Gastroesophageal sphincter (tissue), 4 donors: ENCODE results near the gene ASIC1. TPM values are rescaled to one million over a fixed set of nuclear protein-coding genes. Genes with fewer than 3 reads are reported as not detected.
"Not testable (repeated sequence)": the region's sequence is repeated elsewhere in the genome, so short reads cannot be mapped to it uniquely, and the experiment has no call there.

ENCODE experiments used
- ATAC-seq: fragments of 150-250 bp; one replicate; pipeline ENCODE4 v1.9.1; 2016; ENCODE audit warnings: mild to moderate bottlenecking, moderate library complexity
- H3K27ac ChIP-seq, 4 donors: fragments of 200-600 bp; sonication (generic) in 3 of 4; 1 replicate in 3 of 4; 2 replicates in 1 of 4; pipeline ENCODE4 v1.5.1; 2016 to 2019
- H3K27me3 ChIP-seq: fragments of 200-600 bp; sonication (generic); one replicate; pipeline ENCODE4 v1.5.1; 2019
- H3K36me3 ChIP-seq, 2 donors: fragments of 200-600 bp; sonication (generic); one replicate each; pipeline ENCODE4 v1.5.1; 2019; ENCODE audit warnings: control low read depth in 1 of 2
- H3K4me1 ChIP-seq, 3 donors: fragments of 200-600 bp; sonication (generic); 1 replicate in 2 of 3; 2 replicates in 1 of 3; pipeline ENCODE4 v1.5.1; 2016 to 2019; ENCODE audit warnings: control low read depth in 2 of 3
- H3K4me3 ChIP-seq, 2 donors: fragments of 200-600 bp; sonication (generic); one replicate each; pipeline ENCODE4 v1.5.1; 2019; ENCODE audit warnings: mild to moderate bottlenecking in 1 of 2, moderate library complexity in 1 of 2
- H3K9me3 ChIP-seq, 3 donors: fragments of 200-600 bp; sonication (generic); one replicate each; pipeline ENCODE4 v1.5.1; 2017 to 2019; ENCODE audit warnings: control low read depth in 2 of 3
- CTCF ChIP-seq, 4 experiments: fragments of 200-600 bp in 2 of 4; fragments of 450-650 bp in 2 of 4; sonication (generic) in 1 of 4; IDR thresholded peaks; one replicate each; pipeline ENCODE4 v1.5.1; 2017 to 2019; ENCODE audit warnings: antibody characterized with exemption in 4 of 4, mild to moderate bottlenecking in 2 of 4, moderate library complexity in 2 of 4
- EP300 ChIP-seq: sonication (generic); formaldehyde crosslinking; IDR thresholded peaks from one replicate; pipeline ENCODE4 v1.6.1; 2017; ENCODE audit warnings: antibody characterized with exemption, mild to moderate bottlenecking
- POLR2A ChIP-seq, 2 donors: fragments of 450-650 bp; IDR thresholded peaks; one replicate each; pipeline ENCODE4 v1.6.1; 2017; ENCODE audit warnings: antibody characterized with exemption in 2 of 2, mild to moderate bottlenecking in 2 of 2, moderate library complexity in 1 of 2
- POLR2AphosphoS5 ChIP-seq: sonication (generic); formaldehyde crosslinking; IDR thresholded peaks from one replicate; pipeline ENCODE4 v1.6.1; 2017; ENCODE audit warnings: antibody characterized with exemption
- WGBS, 2 donors: methylation state at CpG; one replicate each; pipeline ENCODE4 v1.1.5; 2018; ENCODE audit warnings: low coverage in 1 of 2; 5-methylcytosine and 5-hydroxymethylcytosine counted together
- total RNA-seq, 4 donors: library from RNA; depleted of rRNA; stranded (reverse); fragments of >200 nt; gene quantifications; one replicate each; pipeline ENCODE4 v1.1.0, GENCODE V29; 2016

The ASIC1 gene
- total RNA-seq, 4 donors from 2014 or later, result 0.82 to 4.9 (median 3.1) TPM

DNA sequence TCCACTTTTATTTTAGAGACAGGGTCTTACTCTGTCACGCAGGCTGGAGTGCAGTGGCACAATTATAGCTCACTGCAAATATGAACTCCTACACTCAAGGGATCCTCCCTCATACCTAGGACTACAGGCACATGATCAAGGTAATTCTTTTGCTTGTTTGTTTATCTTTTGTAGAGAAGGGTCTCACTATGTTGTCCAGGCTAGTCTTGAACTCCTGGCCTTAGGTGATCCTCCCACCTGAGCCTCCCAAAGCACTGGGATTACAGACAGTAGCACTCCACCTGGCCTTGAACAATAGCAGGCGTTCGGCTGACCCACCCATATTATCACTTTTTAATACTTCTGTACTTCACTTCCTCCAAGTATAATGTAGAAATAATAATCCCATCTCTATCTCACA is 30.7 kb upstream of the ASIC1 start:
- Histone ChIP-seq H3K4me3 (no peak overlapping the region), H3K9me3 (no peaks in the 10 kb centered on the region), H3K27ac (no peak overlapping the region), H3K36me3 (no peaks in the 10 kb centered on the region), H3K27me3 (peaks cover 5% of the 10 kb centered on the region), H3K4me1 (peaks cover 0 to 14% (median 3%) of the 10 kb centered on the region in 3 donors)
- ATAC-seq, result no peak
- WGBS, 2 donors, result 80 to 100% methylated on average over 1 to 3 of the region's 3 CpGs
- no peak for TF ChIP-seq POLR2A (IDR thresholded peaks at IDR 0.05)
- TF ChIP-seq EP300, result no peak
- TF ChIP-seq POLR2AphosphoS5, result no peak
- no peak for TF ChIP-seq CTCF (IDR thresholded peaks at IDR 0.05)

GRCh38 chr12:50030449-50030848 is 26.9 kb upstream of the ASIC1 start:
- Histone ChIP-seq H3K4me1 (peaks cover 0 to 11% (median 0%) of the 10 kb centered on the region in 3 donors), H3K27me3 (peaks cover 26% of the 10 kb centered on the region)
- ATAC-seq, H3K9me3 ChIP-seq, H3K27ac ChIP-seq, H3K36me3 ChIP-seq, H3K4me3 ChIP-seq: not testable (repeated sequence)
- WGBS, 2 donors, result 75 to 90% methylated on average over 6 to 8 of the region's 9 CpGs

GRCh38 chr12:50032515-50032853 is 24.9 kb upstream of the ASIC1 start:
- Histone ChIP-seq H3K27me3 (peaks cover 26% of the 10 kb centered on the region), H3K4me1 (peaks cover 0 to 6% (median 0%) of the 10 kb centered on the region in 3 donors), H3K36me3 (no peaks in the 10 kb centered on the region), H3K27ac (peak overlapping the region in 1 of 4 donors; percentile 35), H3K4me3 (peak overlapping the region in 1 of 2 donors; percentile 41), H3K9me3 (no peaks in the 10 kb centered on the region)
- no peak for ATAC-seq
- TF ChIP-seq EP300 (no peak), CTCF (IDR thresholded peaks at IDR 0.05) (no peak), POLR2AphosphoS5 (no peak), POLR2A (IDR thresholded peaks at IDR 0.05) (no peak)
- 63% methylated on average over 4 of the region's 21 CpGs; no CpG with 5 or more reads in 1 of the 2 donors for WGBS, 2 donors

GRCh38 chr12:50032854-50033581 is 24.4 kb upstream of the ASIC1 start:
- Histone ChIP-seq H3K36me3 (no peaks in the 10 kb centered on the region), H3K9me3 (no peaks in the 10 kb centered on the region), H3K27ac (peak overlapping the region in 2 of 4 donors; percentile 31 to 35), H3K27me3 (peaks cover 26% of the 10 kb centered on the region), H3K4me3 (peak overlapping the region in 1 of 2 donors; percentile 41), H3K4me1 (peaks cover 0 to 6% (median 0%) of the 10 kb centered on the region in 3 donors)
- ATAC-seq, result no peak
- 20% methylated on average over 1 of the region's 37 CpGs; no CpG with 5 or more reads in 1 of the 2 donors for WGBS, 2 donors
- no peak for TF ChIP-seq POLR2AphosphoS5
- no peak for TF ChIP-seq EP300

DNA sequence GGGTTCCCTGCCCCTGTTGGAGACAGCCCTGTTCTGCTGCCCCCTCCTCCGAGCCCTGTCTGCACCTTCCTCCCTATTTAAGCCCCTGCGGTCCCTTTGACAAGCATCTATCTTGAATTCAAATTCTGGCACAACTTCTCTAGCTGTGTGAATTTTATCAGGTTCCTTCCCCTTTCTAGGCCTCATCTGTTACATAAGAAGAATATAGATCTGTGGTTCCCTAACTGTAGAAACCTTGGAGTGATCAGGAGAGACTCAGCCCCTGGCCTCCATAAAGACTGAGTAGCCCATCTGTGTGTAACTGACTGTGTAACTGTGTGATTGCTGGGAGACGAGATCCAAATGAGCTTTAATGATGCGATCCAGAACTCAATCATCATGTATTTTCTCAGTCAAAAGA is 19.1 kb upstream of the ASIC1 start:
- H3K4me3 ChIP-seq, result no peak overlapping the region
- H3K27ac ChIP-seq, result no peak overlapping the region
- ATAC-seq, result no peak
- 94 to 96% methylated on average over 3 to 4 of the region's 4 CpGs for WGBS, 2 donors
- H3K36me3 ChIP-seq, result no peaks in the 10 kb centered on the region
- H3K9me3 ChIP-seq, result no peaks in the 10 kb centered on the region
- no peaks in the 10 kb centered on the region for H3K4me1 ChIP-seq
- H3K27me3 ChIP-seq, result peaks cover 5% of the 10 kb centered on the region
- TF ChIP-seq POLR2AphosphoS5 (no peak), POLR2A (IDR thresholded peaks at IDR 0.05) (no peak), EP300 (no peak), CTCF (IDR thresholded peaks at IDR 0.05) (no peak)

DNA sequence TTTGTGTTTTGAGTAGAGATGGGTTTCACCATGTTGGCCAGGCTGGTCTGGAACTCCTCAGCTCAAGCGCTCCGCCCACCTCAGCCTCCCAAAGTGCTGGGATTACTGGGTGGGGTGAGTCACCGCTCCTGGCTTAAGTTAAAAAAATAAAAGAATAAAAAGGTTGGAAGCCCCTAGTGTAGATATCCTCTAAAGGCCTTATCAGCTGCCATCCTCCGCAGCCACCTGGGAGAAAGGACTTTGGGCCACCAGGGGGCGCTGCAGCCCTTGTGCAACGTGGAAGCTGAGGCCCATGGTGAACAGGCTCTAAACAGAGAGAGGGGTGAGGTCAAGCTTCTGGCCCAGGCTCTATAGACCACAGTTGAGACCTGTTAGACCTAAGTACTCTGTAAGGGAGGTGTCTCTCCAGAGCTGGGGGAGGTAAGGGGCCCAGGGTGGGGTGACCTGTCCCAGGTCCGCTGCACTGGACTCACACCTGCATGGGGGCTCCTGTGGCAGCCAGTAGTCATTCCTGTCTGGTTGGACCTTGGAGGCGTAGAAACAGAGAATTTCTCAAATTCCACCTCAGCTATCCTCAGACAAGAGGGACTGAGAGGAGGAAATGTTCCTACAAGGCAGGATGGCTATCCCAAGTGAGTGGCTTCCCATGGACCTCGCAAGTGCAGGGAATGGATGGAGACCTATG is 18.1 kb upstream of the ASIC1 start:
- Histone ChIP-seq H3K9me3 (no peaks in the 10 kb centered on the region), H3K4me1 (no peaks in the 10 kb centered on the region), H3K27ac (no peak overlapping the region), H3K36me3 (no peaks in the 10 kb centered on the region), H3K4me3 (no peak overlapping the region), H3K27me3 (no peaks in the 10 kb centered on the region)
- 7 to 47% methylated on average over 3 to 7 of the region's 9 CpGs for WGBS, 2 donors
- TF ChIP-seq POLR2AphosphoS5, result no peak
- peak; percentile 73 to 91 (median 84) for TF ChIP-seq CTCF (IDR thresholded peaks at IDR 0.05)
- TF ChIP-seq POLR2A (IDR thresholded peaks at IDR 0.05), result no peak
- ATAC-seq, result peak; percentile 79
